Parathyroid adenoma (tissue), 2 donors: ENCODE results near the gene FAM53B.
A peak's percentile ranks its signal among the peaks of the same experiment; 100 is the strongest.
"Not testable (repeated sequence)": the region's sequence is repeated elsewhere in the genome, so short reads cannot be mapped to it uniquely, and the experiment has no call there.

Experiments
- H2AFZ ChIP-seq: fragments of 300-600 bp; sonication (generic); one replicate; pipeline ENCODE4 v1.7.0; 2017; ENCODE audit warnings: antibody characterized with exemption, mild to moderate bottlenecking
- H3K27ac ChIP-seq: fragments of 300-600 bp; sonication (generic); one replicate; pipeline ENCODE4 v1.7.0; 2017
- H3K27me3 ChIP-seq: fragments of 300-600 bp; sonication (generic); one replicate; pipeline ENCODE4 v1.7.0; 2017; ENCODE audit warnings: low read length; ENCODE audit not compliant: control insufficient read depth, insufficient read depth
- H3K36me3 ChIP-seq: fragments of 300-600 bp; sonication (generic); one replicate; pipeline ENCODE4 v1.7.0; 2017; ENCODE audit warnings: low read length; ENCODE audit not compliant: control insufficient read depth, insufficient read depth
- H3K4me1 ChIP-seq: fragments of 300-600 bp; sonication (generic); one replicate; pipeline ENCODE4 v1.7.0; 2017; ENCODE audit warnings: control low read depth
- H3K4me2 ChIP-seq: fragments of 300-600 bp; sonication (generic); one replicate; pipeline ENCODE4 v1.7.0; 2017; ENCODE audit warnings: low read length
- H3K4me3 ChIP-seq: fragments of 300-600 bp; sonication (generic); one replicate; pipeline ENCODE4 v1.7.0; 2017; ENCODE audit warnings: low read depth, low read length
- H3K79me2 ChIP-seq: fragments of 300-600 bp; sonication (generic); one replicate; pipeline ENCODE4 v1.7.0; 2017; ENCODE audit warnings: control low read depth
- H3K9ac ChIP-seq: fragments of 300-600 bp; sonication (generic); one replicate; pipeline ENCODE4 v1.7.0; 2017; ENCODE audit warnings: mild to moderate bottlenecking
- H3K9me3 ChIP-seq: fragments of 300-600 bp; sonication (generic); one replicate; pipeline ENCODE4 v1.7.0; 2017; ENCODE audit warnings: low read length; ENCODE audit not compliant: control insufficient read depth
- CTCF ChIP-seq: fragments of 300-600 bp; sonication (generic); IDR thresholded peaks from one replicate; pipeline ENCODE4 v1.7.0; 2017; ENCODE audit warnings: antibody characterized with exemption, mild to moderate bottlenecking
- donor health status: primary hyperparathyroidism.

Gene FAM53B

GRCh38 chr10:124589491-124590041 lies 154.6 kb downstream of the FAM53B start:
- Histone ChIP-seq H3K36me3 (no peaks in the 10 kb centered on the region), H3K27ac (peak overlapping the region; percentile 77), H3K4me3 (no peak overlapping the region), H3K4me1 (peaks cover 12% of the 10 kb centered on the region), H2AFZ (peak overlapping the region; percentile 72), H3K27me3 (no peaks in the 10 kb centered on the region), H3K9ac (no peak overlapping the region), H3K79me2 (no peaks in the 10 kb centered on the region), H3K9me3 (no peaks in the 10 kb centered on the region), H3K4me2 (no peak overlapping the region)
- no peak for TF ChIP-seq CTCF

GRCh38 chr10:124588736-124589490 lies 155.3 kb downstream of the FAM53B start:
- Histone ChIP-seq H3K4me2 (no peak overlapping the region), H3K27me3 (no peaks in the 10 kb centered on the region), H3K4me3 (no peak overlapping the region), H3K27ac (peak overlapping the region; percentile 77), H3K9me3 (no peaks in the 10 kb centered on the region), H3K4me1 (peaks cover 12% of the 10 kb centered on the region), H2AFZ (peak overlapping the region; percentile 72), H3K79me2 (no peaks in the 10 kb centered on the region), H3K36me3 (no peaks in the 10 kb centered on the region), H3K9ac (no peak overlapping the region)
- no peak for TF ChIP-seq CTCF

- H2AFZ ChIP-seq: peak overlapping the region; percentile 72
- not testable (repeated sequence) for H3K9ac ChIP-seq, H3K4me2 ChIP-seq, H3K9me3 ChIP-seq, H3K36me3 ChIP-seq, H3K79me2 ChIP-seq, H3K27me3 ChIP-seq, H3K4me3 ChIP-seq
- H3K27ac ChIP-seq: peak overlapping the region; percentile 77
- peaks cover 12% of the 10 kb centered on the region for H3K4me1 ChIP-seq
Observed at GRCh38 chr10:124588341-124588735, 155.8 kb downstream of the FAM53B start.

GRCh38 chr10:124587811-124588211 lies 156.4 kb downstream of the FAM53B start:
- Histone ChIP-seq H3K4me2 (no peak overlapping the region), H3K4me3 (no peak overlapping the region), H2AFZ (no peak overlapping the region), H3K9me3 (no peaks in the 10 kb centered on the region), H3K36me3 (no peaks in the 10 kb centered on the region), H3K27me3 (no peaks in the 10 kb centered on the region), H3K9ac (no peak overlapping the region), H3K79me2 (no peaks in the 10 kb centered on the region), H3K27ac (no peak overlapping the region), H3K4me1 (peaks cover 12% of the 10 kb centered on the region)
- TF ChIP-seq CTCF: no peak

GRCh38 chr10:124586142-124586541 lies 158.0 kb downstream of the FAM53B start:
- Histone ChIP-seq H3K4me1 (peaks cover 12% of the 10 kb centered on the region), H3K4me3 (no peak overlapping the region), H3K27ac (no peak overlapping the region), H2AFZ (no peak overlapping the region), H3K9me3 (no peaks in the 10 kb centered on the region), H3K79me2 (no peaks in the 10 kb centered on the region), H3K27me3 (no peaks in the 10 kb centered on the region), H3K4me2 (no peak overlapping the region), H3K36me3 (no peaks in the 10 kb centered on the region), H3K9ac (no peak overlapping the region)
- TF ChIP-seq CTCF: no peak
